Spleen (tissue), 11 donors: ENCODE measurements around the gene CUL1. TPM values are rescaled to one million over a fixed set of nuclear protein-coding genes. Genes with fewer than 3 reads are reported as not detected.

Experiments used
- DNase-seq: peaks from one replicate; pipeline ENCODE4 v3.0.0-alpha.2; 2020
- H3K27ac ChIP-seq, 8 donors: fragments of 200-600 bp; sonication (generic) in 7 of 8; 1 replicate in 4 of 8; 2 replicates in 4 of 8; pipeline versions ENCODE4 v1.5.0 to v1.8.0; 2016 to 2021; ENCODE audit warnings: inconsistent platforms in 4 of 8, mild to moderate bottlenecking in 4 of 8, moderate library complexity in 1 of 8
- H3K27me3 ChIP-seq, 7 donors: fragments of 200-600 bp; sonication (generic) in 6 of 7; replicated peaks in 1 of 7; 1 replicate in 4 of 7; 2 replicates in 3 of 7; pipeline versions ENCODE4 v1.5.0 to v1.8.0; 2016 to 2021; ENCODE audit warnings: inconsistent platforms in 3 of 7, mild to moderate bottlenecking in 1 of 7
- H3K36me3 ChIP-seq, 6 donors: fragments of 200-600 bp; sonication (generic) in 5 of 6; 1 replicate in 4 of 6; 2 replicates in 2 of 6; pipeline versions ENCODE4 v1.5.0 to v1.8.0; 2016 to 2021; ENCODE audit warnings: inconsistent platforms in 2 of 6
- H3K4me1 ChIP-seq, 6 donors: fragments of 200-600 bp; sonication (generic) in 5 of 6; 1 replicate in 3 of 6; 2 replicates in 3 of 6; pipeline versions ENCODE4 v1.5.0 to v1.8.0; 2016 to 2021; ENCODE audit warnings: inconsistent platforms in 3 of 6
- H3K4me3 ChIP-seq, 8 donors: fragments of 200-600 bp; sonication (generic) in 7 of 8; 1 replicate in 4 of 8; 2 replicates in 4 of 8; pipeline versions ENCODE4 v1.5.0 to v1.8.0; 2016 to 2021; ENCODE audit warnings: inconsistent platforms in 4 of 8, mild to moderate bottlenecking in 4 of 8, moderate library complexity in 2 of 8
- H3K9me3 ChIP-seq, 8 donors: fragments of 200-600 bp; sonication (generic) in 7 of 8; 1 replicate in 4 of 8; 2 replicates in 4 of 8; pipeline versions ENCODE4 v1.5.0 to v1.8.0; 2016 to 2021; ENCODE audit warnings: inconsistent platforms in 4 of 8
- POLR2A ChIP-seq, 3 donors: fragments of 450-650 bp; IDR thresholded peaks; one replicate each; pipeline ENCODE4 v1.5.1; 2017; ENCODE audit warnings: antibody characterized with exemption in 3 of 3, mild to moderate bottlenecking in 1 of 3
- POLR2AphosphoS5 ChIP-seq, 3 donors: sonication (generic); formaldehyde crosslinking; IDR thresholded peaks; one replicate each; pipeline ENCODE4 v1.5.1; 2017; ENCODE audit warnings: antibody characterized with exemption in 3 of 3
- WGBS, 5 donors: extraction: QIAGEN DNeasy Blood & Tissue Kit in 3 of 5; methylation state at CpG; one replicate each; pipeline versions ENCODE4 v1.1.5 to v1.1.7; 2013 to 2018; 5-methylcytosine and 5-hydroxymethylcytosine counted together
- intact Hi-C: fragments of 100-400 bp; cut with DNase I; formaldehyde crosslinking; loops from one replicate; pipeline ENCODE4 v1.15.0; 2023; ENCODE audit warnings: low total_unique reads
- polyA plus RNA-seq, 3 donors: library from polyadenylated mRNA; stranded (reverse); fragments of 200-250 nt; gene quantifications; one replicate each; pipeline ENCODE4 v1.2.1, GENCODE V29; 2013
- total RNA-seq, 7 donors: library from RNA; depleted of rRNA in 3 of 7; stranded (reverse); fragments of >200 nt in 3 of 7; fragmentation: NEBNext Ultra II Directional in 4 of 7; extraction: Animal tissue kit (Norgen Biotek cat#: 25700) in 4 of 7; gene quantifications; one replicate each; pipeline versions ENCODE4 v1.1.0 to v1.2.1, GENCODE V29; 2016 to 2021
- TF ChIP-seq, protein P1 (sequence below), 11 experiments: fragments of 200-600 bp in 7 of 11; fragments of 450-650 bp in 4 of 11; sonication (generic) in 4 of 11; IDR thresholded peaks in 8 of 11; conservative IDR thresholded peaks in 3 of 11; 1 replicate in 7 of 11; 2 replicates in 4 of 11; pipeline versions ENCODE4 v1.4.0 to v1.8.0; 2016 to 2021; ENCODE audit warnings: antibody characterized with exemption in 11 of 11, inconsistent platforms in 4 of 11, mild to moderate bottlenecking in 1 of 11
- donor health status: healthy with polysubstance abuse.
- donor health status: DM: no; HTN: no; CAD: no; lungs with moderate emphysema.
- donor health status: DM: no; HTN: no; CAD: no.
- donor health status: Bipolar disorder and iron deficiency.
- donor health status: healthy.
- donor health status: DM: no; HTN: no; CAD: no.
- donor health status: DM: yes; HTN: yes; CAD: no.

CUL1 gene
- total and polyA plus RNA-seq, 10 donors: 19.8 to 54.6 (median 42.7) TPM

- Histone ChIP-seq H3K4me1 (no peaks in the 10 kb centered on the region), H3K9me3 (peaks cover 0 to 7% (median 0%) of the 10 kb centered on the region in 8 donors), H3K27me3 (no peaks in the 10 kb centered on the region), H3K36me3 (peaks cover 0 to 69% (median 26%) of the 10 kb centered on the region in 6 donors), H3K27ac (no peak overlapping the region), H3K4me3 (no peak overlapping the region)
- TF ChIP-seq POLR2AphosphoS5 (IDR thresholded peaks at IDR 0.05) (no peak), POLR2A (IDR thresholded peaks at IDR 0.05) (no peak)
- TF ChIP-seq, protein P1, sequence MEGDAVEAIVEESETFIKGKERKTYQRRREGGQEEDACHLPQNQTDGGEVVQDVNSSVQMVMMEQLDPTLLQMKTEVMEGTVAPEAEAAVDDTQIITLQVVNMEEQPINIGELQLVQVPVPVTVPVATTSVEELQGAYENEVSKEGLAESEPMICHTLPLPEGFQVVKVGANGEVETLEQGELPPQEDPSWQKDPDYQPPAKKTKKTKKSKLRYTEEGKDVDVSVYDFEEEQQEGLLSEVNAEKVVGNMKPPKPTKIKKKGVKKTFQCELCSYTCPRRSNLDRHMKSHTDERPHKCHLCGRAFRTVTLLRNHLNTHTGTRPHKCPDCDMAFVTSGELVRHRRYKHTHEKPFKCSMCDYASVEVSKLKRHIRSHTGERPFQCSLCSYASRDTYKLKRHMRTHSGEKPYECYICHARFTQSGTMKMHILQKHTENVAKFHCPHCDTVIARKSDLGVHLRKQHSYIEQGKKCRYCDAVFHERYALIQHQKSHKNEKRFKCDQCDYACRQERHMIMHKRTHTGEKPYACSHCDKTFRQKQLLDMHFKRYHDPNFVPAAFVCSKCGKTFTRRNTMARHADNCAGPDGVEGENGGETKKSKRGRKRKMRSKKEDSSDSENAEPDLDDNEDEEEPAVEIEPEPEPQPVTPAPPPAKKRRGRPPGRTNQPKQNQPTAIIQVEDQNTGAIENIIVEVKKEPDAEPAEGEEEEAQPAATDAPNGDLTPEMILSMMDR (IDR thresholded peaks at IDR 0.05 in 8 of 11, conservative IDR thresholded peaks at IDR 0.05 in 3 of 11): no peak
- 68 to 86% (median 79%) methylated on average over 6 of the region's 6 CpGs for WGBS, 5 donors
- DNase-seq: no peak
- intact Hi-C loops: no loop called here
Observed at GRCh38 chr7:148754912-148755311, 56.2 kb downstream of the CUL1 start.

DNA sequence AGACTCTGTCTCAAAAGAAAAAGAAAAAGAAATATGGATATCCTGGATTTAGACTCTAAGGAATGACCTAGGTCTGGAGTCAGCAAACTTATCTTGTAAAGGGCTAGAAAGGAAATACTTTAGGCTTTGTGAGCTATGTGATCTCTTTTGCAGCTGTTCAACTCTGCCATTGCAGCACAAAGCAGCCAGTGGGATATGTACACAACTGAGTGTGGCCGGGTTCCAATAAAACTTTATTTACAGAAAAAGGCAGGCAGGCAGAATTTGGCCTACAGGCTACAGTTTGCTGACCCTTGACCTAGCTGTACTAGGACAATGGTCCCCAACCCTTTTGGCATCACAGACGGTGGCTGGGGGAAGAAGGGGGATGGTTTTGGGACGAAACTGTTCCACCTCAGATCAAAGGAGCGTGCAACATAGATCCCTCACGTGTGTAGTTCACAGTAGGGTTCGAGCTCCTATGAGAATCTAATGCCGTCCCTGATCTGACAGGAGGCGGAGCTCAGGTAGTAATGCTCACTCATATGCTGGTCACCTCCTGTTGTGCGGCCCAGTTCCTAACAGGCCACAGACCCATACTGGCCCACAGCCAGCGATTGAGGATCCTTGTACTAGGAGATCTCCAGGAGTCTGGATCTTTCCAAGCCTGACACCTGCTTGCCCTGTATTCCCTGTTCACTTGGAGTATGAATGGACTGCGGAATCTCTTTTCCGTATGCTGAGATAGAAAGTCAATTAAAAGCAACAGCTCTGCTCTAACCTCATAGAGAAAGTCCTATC, 63.0 kb downstream of the CUL1 start:
- intact Hi-C loops: no loop called here
- 96 to 98% (median 97%) methylated on average over 12 of the region's 12 CpGs for WGBS, 5 donors
- DNase-seq: no peak
- Histone ChIP-seq H3K27me3 (no peaks in the 10 kb centered on the region), H3K4me3 (no peak overlapping the region), H3K36me3 (peaks cover 0 to 97% (median 56%) of the 10 kb centered on the region in 6 donors), H3K4me1 (no peaks in the 10 kb centered on the region), H3K9me3 (no peaks in the 10 kb centered on the region), H3K27ac (no peak overlapping the region)
- TF ChIP-seq POLR2A (IDR thresholded peaks at IDR 0.05): no peak
- TF ChIP-seq, protein P1 (IDR thresholded peaks at IDR 0.05 in 8 of 11, conservative IDR thresholded peaks at IDR 0.05 in 3 of 11): no peak

DNA sequence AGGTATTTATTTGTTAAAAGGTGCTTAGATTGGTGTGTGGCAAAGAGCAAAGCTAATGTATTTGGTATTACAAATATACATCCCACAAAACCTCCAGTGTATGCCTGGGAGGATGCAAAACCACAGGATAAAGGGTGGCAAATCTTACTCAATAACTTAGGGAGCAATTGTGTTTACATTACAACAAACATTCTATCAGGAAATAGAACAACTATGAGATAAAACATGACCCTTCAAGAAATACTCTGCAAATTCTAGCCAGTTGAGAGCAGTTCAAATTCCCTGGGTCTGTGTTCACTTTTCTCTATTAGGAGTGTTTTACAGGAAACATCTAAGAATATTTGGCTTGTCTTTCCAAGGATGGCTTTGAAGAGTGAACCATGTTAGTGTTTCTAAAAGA, 64.9 kb downstream of the CUL1 start:
- Histone ChIP-seq H3K9me3 (no peaks in the 10 kb centered on the region), H3K36me3 (peaks cover 0 to 97% (median 58%) of the 10 kb centered on the region in 6 donors), H3K4me1 (no peaks in the 10 kb centered on the region), H3K27me3 (no peaks in the 10 kb centered on the region), H3K27ac (no peak overlapping the region), H3K4me3 (no peak overlapping the region)
- DNase-seq: no peak
- TF ChIP-seq, protein P1 (IDR thresholded peaks at IDR 0.05 in 8 of 11, conservative IDR thresholded peaks at IDR 0.05 in 3 of 11): no peak
- TF ChIP-seq POLR2A (IDR thresholded peaks at IDR 0.05): no peak
- TF ChIP-seq POLR2AphosphoS5 (IDR thresholded peaks at IDR 0.05): no peak
- intact Hi-C loops: no loop called here

- no peak for TF ChIP-seq POLR2A (IDR thresholded peaks at IDR 0.05)
- TF ChIP-seq, protein P1 (IDR thresholded peaks at IDR 0.05 in 8 of 11, conservative IDR thresholded peaks at IDR 0.05 in 3 of 11): no peak
- TF ChIP-seq POLR2AphosphoS5 (IDR thresholded peaks at IDR 0.05): no peak
- 86 to 91% (median 89%) methylated on average over 6 of the region's 6 CpGs for WGBS, 5 donors
- DNase-seq: no peak
- Histone ChIP-seq H3K9me3 (no peaks in the 10 kb centered on the region), H3K4me3 (no peak overlapping the region), H3K27me3 (no peaks in the 10 kb centered on the region), H3K36me3 (peaks cover 0 to 100% (median 55%) of the 10 kb centered on the region in 6 donors), H3K27ac (no peak overlapping the region), H3K4me1 (peaks cover 9 to 23% (median 16%) of the 10 kb centered on the region in 6 donors)
- intact Hi-C loops: no loop called here
Observed at GRCh38 chr7:148770004-148770403, 71.3 kb downstream of the CUL1 start.
